Mesothelial cell of epicardium (in vitro differentiated cells): ENCODE measurements around the gene NT5DC2. TPM values are rescaled to one million over a fixed set of nuclear protein-coding genes. Genes with fewer than 3 reads are reported as not detected.

Experiments used
- DNase-seq, 2 experiments: peaks; one replicate each; pipeline ENCODE4 v3.0.0; 2021; ENCODE audit warnings: low spot score in 2 of 2; ENCODE audit not compliant: unreplicated experiment in 2 of 2
- H3K27ac Mint-ChIP-seq: 2 replicates; pipeline ENCODE4 v1.8.0; 2021; ENCODE audit warnings: mixed read lengths
- H3K27me3 Mint-ChIP-seq: 2 replicates; pipeline ENCODE4 v1.8.0; 2021; ENCODE audit warnings: low read depth, mixed read lengths
- H3K36me3 Mint-ChIP-seq: 2 replicates; pipeline ENCODE4 v1.8.0; 2021; ENCODE audit warnings: mixed read lengths
- H3K4me1 Mint-ChIP-seq: 2 replicates; pipeline ENCODE4 v1.8.0; 2021; ENCODE audit warnings: mixed read lengths
- H3K4me3 Mint-ChIP-seq: 2 replicates; pipeline ENCODE4 v1.8.0; 2021; ENCODE audit warnings: mild to moderate bottlenecking, moderate library complexity, mixed read lengths
- H3K9me3 Mint-ChIP-seq: 2 replicates; pipeline ENCODE4 v1.8.0; 2021; ENCODE audit warnings: mixed read lengths
- total RNA-seq: library from RNA; stranded (reverse); gene quantifications from 3 replicates; pipeline ENCODE4 v1.2.1, GENCODE V29; 2021
- TF ChIP-seq, protein P1 (sequence below): fragments of 200-600 bp; sonication (generic); IDR thresholded peaks from one replicate; pipeline ENCODE4 v1.5.0; 2021; ENCODE audit warnings: antibody characterized with exemption; ENCODE audit not compliant: unreplicated experiment

Gene NT5DC2
- total RNA-seq, 1 donor from 2014 or later, result 266 TPM

DNA sequence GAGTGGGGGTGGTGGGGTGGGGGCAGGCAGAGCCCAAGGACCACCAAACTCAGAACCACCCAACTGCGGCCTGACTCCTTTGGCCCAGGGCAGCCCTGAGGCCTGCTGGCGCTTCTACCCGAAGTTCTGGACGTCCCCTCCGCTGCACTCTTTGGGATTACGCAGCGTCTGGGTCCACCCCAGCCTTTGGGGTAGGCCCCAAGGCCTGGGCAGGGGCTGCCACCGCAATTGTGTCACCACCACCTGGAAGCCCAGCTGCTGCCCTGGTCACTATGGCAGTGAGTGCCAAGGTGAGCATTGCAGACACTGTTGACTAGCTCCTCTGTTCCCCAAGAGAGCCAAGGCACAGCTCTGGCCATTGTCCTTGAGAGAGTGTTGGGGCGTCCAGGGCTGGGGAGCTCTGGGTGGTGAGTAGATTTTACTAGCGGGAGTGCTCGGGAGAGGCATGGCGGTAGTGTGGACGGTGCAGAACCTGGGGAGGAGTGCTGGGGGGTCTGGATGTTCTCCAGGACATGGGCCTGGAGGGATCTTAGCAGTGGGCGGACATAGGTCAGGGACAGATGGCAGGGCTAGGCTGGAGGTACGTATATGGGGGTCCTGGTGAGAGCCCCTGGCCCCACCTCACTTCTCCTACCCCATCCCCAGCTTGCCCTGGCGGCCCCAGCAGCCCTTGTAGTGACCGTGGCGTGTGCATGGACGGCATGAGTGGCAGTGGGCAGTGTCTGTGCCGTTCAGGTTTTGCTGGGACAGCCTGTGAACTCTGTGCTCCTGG lies 12.8 kb downstream of the NT5DC2 start:
- H3K4me3 Mint-ChIP-seq, result no peak overlapping the region
- peaks cover 8% of the 10 kb centered on the region for H3K36me3 Mint-ChIP-seq
- H3K4me1 Mint-ChIP-seq, result peaks cover 16% of the 10 kb centered on the region
- H3K27ac Mint-ChIP-seq, result no peak overlapping the region
- H3K9me3 Mint-ChIP-seq, result no peaks in the 10 kb centered on the region
- TF ChIP-seq, protein P1, sequence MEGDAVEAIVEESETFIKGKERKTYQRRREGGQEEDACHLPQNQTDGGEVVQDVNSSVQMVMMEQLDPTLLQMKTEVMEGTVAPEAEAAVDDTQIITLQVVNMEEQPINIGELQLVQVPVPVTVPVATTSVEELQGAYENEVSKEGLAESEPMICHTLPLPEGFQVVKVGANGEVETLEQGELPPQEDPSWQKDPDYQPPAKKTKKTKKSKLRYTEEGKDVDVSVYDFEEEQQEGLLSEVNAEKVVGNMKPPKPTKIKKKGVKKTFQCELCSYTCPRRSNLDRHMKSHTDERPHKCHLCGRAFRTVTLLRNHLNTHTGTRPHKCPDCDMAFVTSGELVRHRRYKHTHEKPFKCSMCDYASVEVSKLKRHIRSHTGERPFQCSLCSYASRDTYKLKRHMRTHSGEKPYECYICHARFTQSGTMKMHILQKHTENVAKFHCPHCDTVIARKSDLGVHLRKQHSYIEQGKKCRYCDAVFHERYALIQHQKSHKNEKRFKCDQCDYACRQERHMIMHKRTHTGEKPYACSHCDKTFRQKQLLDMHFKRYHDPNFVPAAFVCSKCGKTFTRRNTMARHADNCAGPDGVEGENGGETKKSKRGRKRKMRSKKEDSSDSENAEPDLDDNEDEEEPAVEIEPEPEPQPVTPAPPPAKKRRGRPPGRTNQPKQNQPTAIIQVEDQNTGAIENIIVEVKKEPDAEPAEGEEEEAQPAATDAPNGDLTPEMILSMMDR, result no peak
- no peak for DNase-seq
- no peaks in the 10 kb centered on the region for H3K27me3 Mint-ChIP-seq

DNA sequence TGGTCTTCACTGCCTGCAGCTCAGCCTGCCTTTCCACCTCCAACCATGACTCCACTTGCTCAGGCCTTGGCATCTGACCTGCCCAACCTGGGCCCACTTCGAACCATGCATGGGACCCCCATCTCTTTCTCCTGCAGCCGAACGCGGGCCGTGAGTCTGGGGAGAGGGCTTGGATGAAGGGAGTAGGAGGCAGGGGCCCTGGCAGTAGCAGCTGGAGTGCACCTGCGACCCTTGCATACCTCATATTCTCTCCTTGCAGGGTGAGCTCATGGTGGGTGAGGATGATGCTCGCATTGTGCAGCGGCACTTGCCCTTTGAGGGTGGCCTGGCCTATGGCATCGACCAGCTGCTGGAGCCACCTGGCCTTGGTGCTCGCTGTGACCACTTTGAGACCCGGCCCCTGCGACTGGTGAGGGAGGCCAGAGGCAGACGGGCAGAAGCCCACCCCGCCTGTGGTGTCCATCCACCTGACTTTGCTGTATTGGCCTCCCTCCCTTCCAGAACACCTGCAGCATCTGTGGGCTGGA lies 13.5 kb downstream of the NT5DC2 start:
- no peak overlapping the region for H3K27ac Mint-ChIP-seq
- no peak for DNase-seq
- no peaks in the 10 kb centered on the region for H3K9me3 Mint-ChIP-seq
- peaks cover 8% of the 10 kb centered on the region for H3K36me3 Mint-ChIP-seq
- peaks cover 9% of the 10 kb centered on the region for H3K4me1 Mint-ChIP-seq
- TF ChIP-seq, protein P1, result no peak
- no peaks in the 10 kb centered on the region for H3K27me3 Mint-ChIP-seq
- no peak overlapping the region for H3K4me3 Mint-ChIP-seq

GRCh38 chr3:52519445-52520140 lies 14.1 kb downstream of the NT5DC2 start:
- no peaks in the 10 kb centered on the region for H3K9me3 Mint-ChIP-seq
- H3K4me3 Mint-ChIP-seq, result no peak overlapping the region
- peaks cover 7% of the 10 kb centered on the region for H3K4me1 Mint-ChIP-seq
- H3K27ac Mint-ChIP-seq, result no peak overlapping the region
- no peak for DNase-seq
- no peaks in the 10 kb centered on the region for H3K27me3 Mint-ChIP-seq
- peaks cover 7% of the 10 kb centered on the region for H3K36me3 Mint-ChIP-seq
- TF ChIP-seq, protein P1, result no peak

DNA sequence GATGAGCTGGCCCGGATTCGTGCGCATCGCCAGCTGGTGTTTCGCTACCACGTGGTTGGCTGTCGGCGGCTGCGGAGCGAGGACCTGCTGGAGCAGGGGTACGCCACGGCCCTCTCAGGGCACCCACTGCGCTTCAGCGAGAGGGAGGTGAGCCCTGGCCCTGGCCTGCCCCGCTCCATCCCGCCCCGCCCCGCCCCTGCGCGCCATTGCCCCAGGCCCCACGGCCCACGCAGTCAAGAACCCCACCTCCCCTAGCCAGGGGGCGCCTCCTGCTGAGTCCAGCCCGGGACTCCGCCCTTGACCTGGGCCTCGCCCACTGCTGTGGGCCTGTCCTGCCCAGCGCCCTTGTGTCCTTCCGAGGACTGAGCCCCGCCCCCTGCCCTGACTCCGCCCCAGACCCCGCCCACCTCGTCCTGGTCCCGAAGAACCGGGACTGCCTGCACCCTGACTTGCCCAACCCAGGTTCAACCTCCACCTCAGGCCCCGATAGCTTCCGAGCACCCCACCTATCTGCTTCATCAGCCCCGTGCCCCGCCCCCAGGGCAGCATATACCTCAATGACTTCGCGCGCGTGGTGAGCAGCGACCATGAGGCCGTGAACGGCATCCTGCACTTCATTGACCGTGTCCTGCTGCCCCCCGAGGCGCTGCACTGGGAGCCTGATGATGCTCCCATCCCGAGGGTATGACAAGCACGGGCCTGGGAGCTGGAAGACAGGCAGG lies 14.8 kb downstream of the NT5DC2 start:
- Mint-ChIP-seq H3K27ac (no peak overlapping the region), H3K27me3 (no peaks in the 10 kb centered on the region), H3K4me1 (peaks cover 2% of the 10 kb centered on the region), H3K36me3 (peaks cover under 1% of the 10 kb centered on the region), H3K9me3 (no peaks in the 10 kb centered on the region), H3K4me3 (no peak overlapping the region)
- TF ChIP-seq, protein P1, result no peak
- no peak for DNase-seq

DNA sequence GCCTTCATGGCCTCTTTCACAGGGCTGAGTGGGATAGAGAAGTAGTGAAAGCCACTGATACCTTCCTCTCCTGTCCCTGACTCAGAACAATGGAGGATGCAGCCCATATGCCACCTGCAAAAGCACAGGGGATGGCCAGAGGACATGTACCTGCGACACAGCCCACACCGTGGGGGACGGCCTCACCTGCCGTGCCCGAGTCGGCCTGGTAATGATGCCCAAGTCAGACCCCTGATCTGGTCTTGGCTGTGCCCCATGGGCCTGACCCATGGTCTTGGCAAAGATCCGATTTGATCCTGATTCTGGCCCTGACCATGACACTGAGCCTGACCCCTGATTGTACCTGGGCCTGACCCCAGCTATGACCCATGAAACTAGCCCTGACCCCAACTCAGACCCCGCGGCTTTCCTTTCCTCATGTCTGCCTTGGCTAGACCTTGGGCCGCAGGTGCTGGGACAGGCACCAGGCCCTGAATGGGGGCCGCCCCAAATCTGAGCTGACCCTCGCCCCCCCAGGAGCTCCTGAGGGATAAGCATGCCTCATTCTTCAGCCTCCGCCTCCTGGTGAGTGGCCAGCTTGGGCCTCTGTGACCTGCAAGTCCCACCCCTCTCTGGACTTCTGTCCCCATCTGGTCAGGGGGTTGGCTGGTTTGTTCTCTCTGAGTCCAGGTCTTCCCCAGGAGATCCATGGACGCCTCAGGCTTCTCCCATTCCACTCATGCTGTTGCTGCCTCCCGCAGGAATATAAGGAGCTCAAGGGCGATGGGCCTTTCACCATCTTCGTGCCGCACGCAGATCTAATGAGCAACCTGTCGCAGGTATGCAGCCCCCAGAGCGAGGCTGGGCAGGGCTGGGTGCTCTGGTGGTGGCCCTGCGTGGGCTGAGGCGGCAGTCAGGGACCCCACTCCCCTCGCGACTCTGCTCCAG lies 15.6 kb downstream of the NT5DC2 start:
- no peaks in the 10 kb centered on the region for H3K9me3 Mint-ChIP-seq
- no peaks in the 10 kb centered on the region for H3K36me3 Mint-ChIP-seq
- TF ChIP-seq, protein P1, result no peak
- no peaks in the 10 kb centered on the region for H3K27me3 Mint-ChIP-seq
- H3K27ac Mint-ChIP-seq, result no peak overlapping the region
- DNase-seq, result no peak
- H3K4me1 Mint-ChIP-seq, result peaks cover 2% of the 10 kb centered on the region
- no peak overlapping the region for H3K4me3 Mint-ChIP-seq
